Nephron progenitor cell (in vitro differentiated cells): ENCODE measurements around the gene GSPT1.
"Not testable (repeated sequence)": the region's sequence is repeated elsewhere in the genome, so short reads cannot be mapped to it uniquely, and the experiment has no call there.

ENCODE experiments used
- DNase-seq: peaks from one replicate; pipeline ENCODE4 v3.0.0; 2021
- H3K27ac Mint-ChIP-seq: 2 replicates; pipeline ENCODE4 v1.8.0; 2021; ENCODE audit warnings: mild to moderate bottlenecking, moderate library complexity, mixed read lengths
- H3K27me3 Mint-ChIP-seq: 2 replicates; pipeline ENCODE4 v1.8.0; 2021; ENCODE audit warnings: mild to moderate bottlenecking, low read depth, mixed read lengths; ENCODE audit not compliant: poor library complexity
- H3K36me3 Mint-ChIP-seq: 2 replicates; pipeline ENCODE4 v1.8.0; 2021; ENCODE audit warnings: low read depth, mixed read lengths
- H3K4me1 Mint-ChIP-seq: 2 replicates; pipeline ENCODE4 v1.8.0; 2021; ENCODE audit warnings: mixed read lengths
- H3K4me3 Mint-ChIP-seq: 2 replicates; pipeline ENCODE4 v1.8.0; 2021; ENCODE audit warnings: mild to moderate bottlenecking, moderate library complexity, mixed read lengths
- H3K9me3 Mint-ChIP-seq: 2 replicates; pipeline ENCODE4 v1.8.0; 2021; ENCODE audit warnings: mild to moderate bottlenecking, moderate library complexity, mixed read lengths
- TF ChIP-seq, protein P1 (sequence below): fragments of 200-600 bp; sonication (generic); IDR thresholded peaks from 2 replicates; pipeline ENCODE4 v1.5.0; 2021; ENCODE audit warnings: antibody characterized with exemption

Gene GSPT1

DNA sequence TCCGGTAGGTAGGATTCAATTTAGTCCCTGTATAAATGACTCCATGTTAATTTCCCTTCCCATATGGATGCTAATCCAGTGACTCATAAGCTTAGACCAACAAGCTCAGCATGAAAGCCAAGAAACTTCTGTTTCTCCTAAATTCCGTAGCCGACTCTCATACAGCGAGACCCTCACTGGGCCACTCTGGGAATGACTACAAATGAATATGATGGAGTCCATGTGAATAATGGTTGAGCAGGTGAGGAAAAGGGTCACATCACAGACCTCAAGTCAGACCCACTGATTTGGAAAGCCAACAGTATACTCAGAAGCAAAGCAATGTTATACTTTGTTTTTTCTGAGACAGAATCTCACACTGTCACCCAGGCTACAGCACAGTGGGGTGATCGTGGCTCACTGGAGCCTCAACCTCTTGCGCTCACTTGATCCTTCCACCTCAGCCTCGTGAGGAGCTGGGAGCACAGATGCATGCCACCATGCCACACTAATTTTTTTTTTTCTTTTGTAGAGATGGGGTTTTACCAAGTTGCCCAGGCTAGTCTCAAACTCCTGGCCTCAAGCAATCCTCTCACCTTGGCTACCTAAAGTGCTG lies 79.0 kb downstream of the GSPT1 start:
- TF ChIP-seq, protein P1, sequence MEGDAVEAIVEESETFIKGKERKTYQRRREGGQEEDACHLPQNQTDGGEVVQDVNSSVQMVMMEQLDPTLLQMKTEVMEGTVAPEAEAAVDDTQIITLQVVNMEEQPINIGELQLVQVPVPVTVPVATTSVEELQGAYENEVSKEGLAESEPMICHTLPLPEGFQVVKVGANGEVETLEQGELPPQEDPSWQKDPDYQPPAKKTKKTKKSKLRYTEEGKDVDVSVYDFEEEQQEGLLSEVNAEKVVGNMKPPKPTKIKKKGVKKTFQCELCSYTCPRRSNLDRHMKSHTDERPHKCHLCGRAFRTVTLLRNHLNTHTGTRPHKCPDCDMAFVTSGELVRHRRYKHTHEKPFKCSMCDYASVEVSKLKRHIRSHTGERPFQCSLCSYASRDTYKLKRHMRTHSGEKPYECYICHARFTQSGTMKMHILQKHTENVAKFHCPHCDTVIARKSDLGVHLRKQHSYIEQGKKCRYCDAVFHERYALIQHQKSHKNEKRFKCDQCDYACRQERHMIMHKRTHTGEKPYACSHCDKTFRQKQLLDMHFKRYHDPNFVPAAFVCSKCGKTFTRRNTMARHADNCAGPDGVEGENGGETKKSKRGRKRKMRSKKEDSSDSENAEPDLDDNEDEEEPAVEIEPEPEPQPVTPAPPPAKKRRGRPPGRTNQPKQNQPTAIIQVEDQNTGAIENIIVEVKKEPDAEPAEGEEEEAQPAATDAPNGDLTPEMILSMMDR = no peak
- no peaks in the 10 kb centered on the region for H3K9me3 Mint-ChIP-seq
- H3K4me3 Mint-ChIP-seq = no peak overlapping the region
- H3K36me3 Mint-ChIP-seq = peaks cover 54% of the 10 kb centered on the region
- H3K27ac Mint-ChIP-seq = peak overlapping the region; percentile 98
- no peak for DNase-seq
- no peaks in the 10 kb centered on the region for H3K27me3 Mint-ChIP-seq
- H3K4me1 Mint-ChIP-seq = peaks cover 15% of the 10 kb centered on the region

DNA sequence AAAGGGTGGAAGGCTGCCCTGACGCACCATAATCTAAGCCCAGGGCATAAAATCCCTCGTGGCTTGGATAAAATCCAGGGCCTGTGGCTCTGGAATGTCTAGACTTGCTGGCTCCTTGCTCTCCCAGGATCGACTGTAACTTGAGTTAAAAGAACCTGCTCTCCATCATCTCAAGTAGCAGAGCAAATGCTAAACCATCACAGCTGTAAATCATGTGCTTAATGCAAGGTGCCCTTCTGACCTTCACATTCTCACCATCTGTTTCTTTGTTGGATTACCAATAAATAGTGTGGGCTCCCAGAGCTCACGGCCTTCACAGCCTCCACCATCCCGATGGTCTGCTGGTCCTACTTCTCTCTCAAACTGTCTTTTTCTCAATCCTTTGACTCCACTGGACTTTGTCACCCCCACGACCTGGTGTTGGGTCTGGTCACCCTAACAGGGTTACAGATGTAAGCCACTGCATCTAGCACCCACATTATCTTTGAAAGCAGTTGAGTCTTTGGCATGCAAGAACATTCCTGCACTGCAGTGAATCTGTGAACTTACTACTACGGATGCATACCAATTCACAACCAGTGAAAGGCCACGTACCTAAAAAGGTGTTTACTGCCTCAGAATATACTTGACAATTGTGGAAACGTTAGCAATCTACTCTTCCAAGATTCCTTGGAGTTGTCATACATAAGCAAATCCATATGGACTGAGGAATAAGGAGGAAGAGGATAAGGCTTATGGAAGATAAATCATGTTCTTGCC lies 79.7 kb downstream of the GSPT1 start:
- Mint-ChIP-seq H3K36me3 (peaks cover 48% of the 10 kb centered on the region), H3K4me1 (peaks cover 15% of the 10 kb centered on the region)

DNA sequence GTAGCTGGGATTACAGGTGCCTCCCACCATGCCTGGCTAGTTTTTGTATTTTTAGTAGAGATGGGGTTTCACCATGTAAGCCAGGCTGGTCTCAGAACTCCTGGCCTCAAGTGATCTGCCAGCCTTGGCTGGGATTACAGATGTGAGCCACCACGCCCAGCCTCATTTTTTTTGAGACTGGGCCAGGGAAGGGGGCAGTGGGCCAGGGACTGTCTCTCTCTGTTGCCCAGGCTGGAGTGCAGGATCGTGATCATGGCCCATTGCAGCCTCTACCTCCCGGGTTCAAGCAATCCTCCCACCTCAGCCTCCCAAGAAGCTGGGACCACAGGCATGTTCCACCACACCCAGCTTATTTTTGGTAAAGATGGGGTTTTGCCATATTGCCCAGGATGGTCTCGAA lies 80.4 kb downstream of the GSPT1 start:
- no peak for DNase-seq
- Mint-ChIP-seq H3K9me3 (no peaks in the 10 kb centered on the region), H3K27me3 (no peaks in the 10 kb centered on the region), H3K4me3 (no peak overlapping the region), H3K27ac (peak overlapping the region; percentile 54), H3K36me3 (peaks cover 43% of the 10 kb centered on the region), H3K4me1 (peaks cover 15% of the 10 kb centered on the region)
- TF ChIP-seq, protein P1 = no peak

More for the DNA sequence above, 79.7 kb downstream of the GSPT1 start:
- Mint-ChIP-seq H3K27ac (peak overlapping the region; percentile 98), H3K9me3 (no peaks in the 10 kb centered on the region), H3K4me3 (no peak overlapping the region), H3K27me3 (no peaks in the 10 kb centered on the region)
- TF ChIP-seq, protein P1 = no peak
- peak; percentile 9 for DNase-seq

DNA sequence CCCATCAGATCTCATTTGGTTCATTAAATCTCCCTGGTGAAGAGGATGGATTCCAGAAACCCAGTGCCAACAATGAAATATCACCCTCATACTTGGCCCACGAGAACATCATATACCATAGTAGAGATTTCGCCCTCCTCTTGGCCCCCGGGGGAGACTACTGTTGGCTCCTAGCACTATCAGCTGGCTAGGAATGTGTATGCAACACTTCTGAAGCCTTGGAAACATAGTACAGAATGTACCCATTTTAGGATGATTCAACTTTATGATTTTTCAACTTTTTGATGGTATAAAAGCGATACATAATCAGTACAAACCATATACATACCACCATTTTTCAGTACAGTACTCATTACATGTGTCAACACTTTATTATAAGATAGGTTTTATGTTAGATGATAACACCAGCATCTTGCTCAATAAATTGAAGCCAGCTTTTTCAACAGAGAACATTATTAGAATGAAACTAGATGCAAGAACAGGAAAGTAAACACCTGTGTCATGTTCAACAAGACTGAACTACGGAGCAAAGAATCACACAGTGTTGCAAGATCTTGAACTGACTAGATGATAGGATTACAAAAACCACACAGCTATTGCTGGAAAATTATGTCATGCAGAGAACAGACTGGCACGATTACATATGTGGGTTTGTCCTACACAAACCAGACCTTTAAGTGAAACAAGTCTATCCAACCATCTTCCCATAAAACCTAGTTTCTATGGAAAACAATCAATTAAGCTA lies 81.6 kb downstream of the GSPT1 start:
- no peaks in the 10 kb centered on the region for H3K9me3 Mint-ChIP-seq
- peaks cover 2% of the 10 kb centered on the region for H3K27me3 Mint-ChIP-seq
- peaks cover 15% of the 10 kb centered on the region for H3K4me1 Mint-ChIP-seq
- TF ChIP-seq, protein P1 = no peak
- H3K36me3 Mint-ChIP-seq = peaks cover 31% of the 10 kb centered on the region
- no peak for DNase-seq
- no peak overlapping the region for H3K27ac Mint-ChIP-seq
- no peak overlapping the region for H3K4me3 Mint-ChIP-seq

DNA sequence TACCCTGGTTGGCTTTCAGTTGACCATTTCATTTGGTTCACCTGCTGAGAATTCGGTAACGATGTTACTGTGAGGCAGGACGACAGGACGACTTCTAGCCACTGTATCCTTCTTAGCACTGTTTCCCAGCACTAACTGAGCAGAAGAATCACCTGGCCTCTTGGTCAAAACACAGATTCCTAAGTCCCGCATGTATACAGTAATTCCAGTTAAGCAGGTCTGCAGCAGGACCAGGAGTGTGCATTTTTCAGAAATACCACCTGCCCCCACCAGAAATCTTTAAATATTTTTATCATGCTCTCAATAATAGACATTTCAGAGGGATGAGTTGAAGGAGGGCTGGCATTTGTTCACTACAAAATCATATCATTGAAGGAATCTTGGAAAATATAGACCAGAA lies 87.1 kb downstream of the GSPT1 start:
- H3K4me3 Mint-ChIP-seq = no peak overlapping the region
- peaks cover 10% of the 10 kb centered on the region for H3K27me3 Mint-ChIP-seq
- H3K4me1 Mint-ChIP-seq = no peaks in the 10 kb centered on the region
- H3K9me3 Mint-ChIP-seq = no peaks in the 10 kb centered on the region
- DNase-seq = no peak
- TF ChIP-seq, protein P1 = no peak
- H3K36me3 Mint-ChIP-seq = no peaks in the 10 kb centered on the region
- no peak overlapping the region for H3K27ac Mint-ChIP-seq

DNA sequence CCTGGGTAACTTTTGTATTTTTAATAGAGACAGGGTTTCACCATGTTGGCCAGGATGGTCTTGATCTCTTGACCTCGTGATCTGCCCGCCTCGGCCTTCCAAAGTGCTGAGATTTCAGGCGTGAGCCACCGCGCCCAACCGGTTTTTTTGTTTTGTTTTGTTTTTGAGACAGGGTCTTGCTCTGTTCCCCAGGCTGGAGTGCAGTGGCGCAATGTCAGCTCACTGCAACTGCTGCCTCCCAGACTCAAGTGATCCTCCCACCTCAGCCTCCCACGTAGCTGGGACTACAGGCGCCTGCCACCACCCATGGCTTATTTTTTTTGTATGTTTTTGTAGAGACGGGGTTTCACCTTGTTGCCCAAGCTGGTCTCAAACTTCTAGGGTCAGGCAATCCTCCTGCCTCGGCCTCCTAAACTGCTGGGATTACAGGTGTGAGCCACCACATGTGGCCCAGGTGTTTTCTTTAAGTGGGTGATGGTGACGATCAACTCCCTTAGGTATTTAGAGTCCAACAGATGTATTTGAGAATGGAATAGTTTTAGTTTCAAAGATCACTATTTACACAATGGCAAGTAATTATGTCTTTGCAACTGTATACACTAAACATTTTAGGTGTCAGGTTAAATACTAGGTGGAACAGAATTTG lies 90.1 kb downstream of the GSPT1 start:
- not testable (repeated sequence) for H3K27ac Mint-ChIP-seq, H3K9me3 Mint-ChIP-seq, H3K36me3 Mint-ChIP-seq, H3K4me3 Mint-ChIP-seq, H3K4me1 Mint-ChIP-seq, H3K27me3 Mint-ChIP-seq, DNase-seq
